Measurements from ENCODE around the gene PLTP. TPM values are rescaled to one million over a fixed set of nuclear protein-coding genes. Genes with fewer than 3 reads are reported as not detected.

PLTP gene
- total and polyA plus RNA-seq, 2 of the 13 experiments (the other 11 are each of a cell fraction or from before 2014, with no cell fraction given) = 16.9 to 28.6 TPM

DNA sequence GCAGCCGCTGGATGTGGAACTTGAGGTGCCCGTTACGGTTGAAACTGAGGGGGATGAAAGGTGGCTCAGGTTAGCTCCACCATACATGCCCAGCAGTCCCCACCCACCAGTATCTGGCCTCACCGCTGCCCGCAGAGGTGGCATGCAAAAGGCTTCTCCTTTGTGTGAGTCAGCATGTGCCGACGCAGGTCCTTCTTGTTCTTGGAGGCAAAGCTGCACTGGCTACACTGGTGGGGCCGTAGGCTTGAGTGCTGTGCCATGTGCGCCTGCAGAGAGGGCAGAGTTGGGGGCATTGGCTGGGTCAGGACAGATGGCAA lies 38.3 kb upstream of the PLTP start (continued):
- TF ChIP-seq, protein P1, sequence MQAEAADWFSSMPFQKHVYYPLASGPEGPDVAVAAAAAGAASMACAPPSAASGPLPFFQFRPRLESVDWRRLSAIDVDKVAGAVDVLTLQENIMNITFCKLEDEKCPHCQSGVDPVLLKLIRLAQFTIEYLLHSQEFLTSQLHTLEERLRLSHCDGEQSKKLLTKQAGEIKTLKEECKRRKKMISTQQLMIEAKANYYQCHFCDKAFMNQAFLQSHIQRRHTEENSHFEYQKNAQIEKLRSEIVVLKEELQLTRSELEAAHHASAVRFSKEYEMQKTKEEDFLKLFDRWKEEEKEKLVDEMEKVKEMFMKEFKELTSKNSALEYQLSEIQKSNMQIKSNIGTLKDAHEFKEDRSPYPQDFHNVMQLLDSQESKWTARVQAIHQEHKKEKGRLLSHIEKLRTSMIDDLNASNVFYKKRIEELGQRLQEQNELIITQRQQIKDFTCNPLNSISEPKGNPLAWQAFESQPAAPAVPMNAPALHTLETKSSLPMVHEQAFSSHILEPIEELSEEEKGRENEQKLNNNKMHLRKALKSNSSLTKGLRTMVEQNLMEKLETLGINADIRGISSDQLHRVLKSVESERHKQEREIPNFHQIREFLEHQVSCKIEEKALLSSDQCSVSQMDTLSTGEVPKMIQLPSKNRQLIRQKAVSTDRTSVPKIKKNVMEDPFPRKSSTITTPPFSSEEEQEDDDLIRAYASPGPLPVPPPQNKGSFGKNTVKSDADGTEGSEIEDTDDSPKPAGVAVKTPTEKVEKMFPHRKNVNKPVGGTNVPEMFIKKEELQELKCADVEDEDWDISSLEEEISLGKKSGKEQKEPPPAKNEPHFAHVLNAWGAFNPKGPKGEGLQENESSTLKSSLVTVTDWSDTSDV (CRISPR knock-in tag; IDR thresholded peaks at IDR 0.05) = 0 out of 2 replicates have a peak, but pooled peaks have one; percentile 53
- TF ChIP-seq, protein P2, sequence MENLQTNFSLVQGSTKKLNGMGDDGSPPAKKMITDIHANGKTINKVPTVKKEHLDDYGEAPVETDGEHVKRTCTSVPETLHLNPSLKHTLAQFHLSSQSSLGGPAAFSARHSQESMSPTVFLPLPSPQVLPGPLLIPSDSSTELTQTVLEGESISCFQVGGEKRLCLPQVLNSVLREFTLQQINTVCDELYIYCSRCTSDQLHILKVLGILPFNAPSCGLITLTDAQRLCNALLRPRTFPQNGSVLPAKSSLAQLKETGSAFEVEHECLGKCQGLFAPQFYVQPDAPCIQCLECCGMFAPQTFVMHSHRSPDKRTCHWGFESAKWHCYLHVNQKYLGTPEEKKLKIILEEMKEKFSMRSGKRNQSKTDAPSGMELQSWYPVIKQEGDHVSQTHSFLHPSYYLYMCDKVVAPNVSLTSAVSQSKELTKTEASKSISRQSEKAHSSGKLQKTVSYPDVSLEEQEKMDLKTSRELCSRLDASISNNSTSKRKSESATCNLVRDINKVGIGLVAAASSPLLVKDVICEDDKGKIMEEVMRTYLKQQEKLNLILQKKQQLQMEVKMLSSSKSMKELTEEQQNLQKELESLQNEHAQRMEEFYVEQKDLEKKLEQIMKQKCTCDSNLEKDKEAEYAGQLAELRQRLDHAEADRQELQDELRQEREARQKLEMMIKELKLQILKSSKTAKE (CRISPR knock-in tag; IDR thresholded peaks at IDR 0.05; ENCODE audit: borderline replicate concordance) = 0 out of 2 replicates have a peak, but pooled peaks have one; percentile 3
- TF ChIP-seq ZNF382 (CRISPR knock-in tag; IDR thresholded peaks at IDR 0.05; ENCODE audit: borderline replicate concordance) (no peak), ZNF891 (CRISPR knock-in tag; IDR thresholded peaks at IDR 0.05) (0 out of 2 replicates have a peak, but pooled peaks have one; percentile 47), ZBTB20 (CRISPR knock-in tag; IDR thresholded peaks at IDR 0.05; ENCODE audit: borderline replicate concordance, low read depth) (no peak), AGO2 (optimal IDR thresholded peaks at IDR 0.05; ENCODE audit: low read depth, low read length) (peak; percentile 81), ERF (CRISPR knock-in tag; IDR thresholded peaks at IDR 0.05) (0 out of 2 replicates have a peak, but pooled peaks have one; percentile 20), ZNF713 (CRISPR knock-in tag; IDR thresholded peaks at IDR 0.05) (no peak), REL (CRISPR knock-in tag; conservative IDR thresholded peaks at IDR 0.05) (peak; percentile 62; the same call in 1 of the 2 replicates), RARG (CRISPR knock-in tag; IDR thresholded peaks at IDR 0.05; ENCODE audit: low read depth) (no peak)

Measured in HepG2 (cell line).